NCI-H748 (cell line): ENCODE results near the gene CASP8AP2.
"Not testable (repeated sequence)": the region's sequence is repeated elsewhere in the genome, so short reads cannot be mapped to it uniquely, and the experiment has no call there.

Experiments
- DNase-seq: peaks from one replicate; lab custom pipeline; 2025; ENCODE audit not compliant: unreplicated experiment; lab: John Stamatoyannopoulos, UW

CASP8AP2 gene

DNA sequence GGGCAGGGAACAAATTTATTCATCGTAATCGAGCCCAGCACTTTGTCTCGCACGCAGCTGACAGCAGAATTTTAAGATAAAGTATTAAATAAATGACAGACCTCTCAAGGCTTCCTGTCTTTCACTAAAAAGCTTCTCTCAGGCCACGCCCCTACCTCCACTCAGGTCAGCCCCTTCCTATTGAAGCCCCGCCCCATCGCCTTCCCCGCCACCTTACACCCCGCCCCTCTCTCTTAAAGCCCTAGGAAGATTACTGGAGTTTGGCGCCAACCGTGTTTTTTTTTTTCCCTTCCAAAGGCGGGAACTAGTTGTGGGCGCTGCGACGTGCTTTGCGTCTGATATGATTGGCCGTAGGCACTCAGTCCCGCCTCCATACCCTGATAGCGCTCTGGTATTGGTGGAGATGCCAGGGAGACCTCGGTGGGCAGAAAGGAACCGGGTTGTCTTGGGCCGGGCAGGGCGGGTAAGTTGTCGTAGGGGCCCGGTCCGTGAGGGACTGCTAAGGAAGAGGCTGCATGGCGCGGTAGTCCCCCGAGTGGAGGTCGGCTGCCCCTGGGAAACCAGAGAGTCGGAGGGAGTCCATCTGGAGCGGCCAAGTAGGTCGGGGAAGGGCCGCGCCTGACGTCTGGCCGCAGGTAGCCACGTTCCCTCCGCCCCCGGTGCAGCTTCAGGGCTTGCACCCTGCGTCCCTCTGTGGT is at the start of gene CASP8AP2:
TSS of gene CASP8AP2 (plus strand) at position 409 of the 698 bp plus-strand sequence.
- DNase-seq: peak; percentile 99

DNA sequence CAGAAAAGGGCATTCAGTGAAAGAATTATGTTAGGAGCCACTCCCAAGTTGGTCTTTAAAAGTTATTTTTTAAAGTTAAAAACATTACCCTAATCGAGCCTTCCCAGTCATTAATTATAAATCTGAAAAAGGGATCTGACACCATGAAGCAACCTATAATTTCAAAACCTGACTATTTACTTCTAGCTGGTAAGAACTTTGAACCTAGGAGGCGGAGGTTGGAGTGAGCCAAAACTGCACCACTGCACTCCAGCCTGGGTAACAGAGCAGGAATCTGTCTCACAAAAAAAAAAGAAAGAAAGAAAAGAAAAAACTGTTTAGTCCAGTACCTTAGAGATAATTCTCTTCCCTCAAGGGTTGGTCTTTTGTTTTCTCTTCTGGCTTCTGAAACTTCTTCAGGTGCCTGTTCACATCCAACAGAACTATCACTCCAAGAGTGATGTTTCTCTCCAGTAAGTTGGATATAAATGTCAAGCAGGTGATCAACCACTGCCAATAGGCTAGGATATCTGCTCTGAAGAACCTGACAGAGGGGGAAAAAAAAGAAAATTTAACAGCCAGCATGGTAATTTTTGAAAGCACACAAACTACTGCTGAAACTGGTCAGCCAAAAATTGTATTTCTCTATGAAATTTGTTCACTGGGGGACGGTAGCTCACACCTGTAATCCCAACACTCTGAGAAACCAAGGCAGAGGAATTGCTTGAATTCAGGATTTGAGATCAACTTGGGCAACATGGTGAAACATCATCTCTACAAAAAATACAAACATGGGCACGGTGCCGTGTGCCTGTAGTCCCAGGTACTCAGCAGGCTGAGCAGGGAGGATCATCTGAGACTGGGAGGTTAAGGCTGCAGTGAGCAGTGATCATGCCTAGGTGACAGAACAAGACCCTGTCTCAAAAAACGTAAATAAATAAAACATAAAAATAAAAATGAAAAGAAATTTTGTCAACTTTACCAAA is 48.3 kb upstream of the CASP8AP2 start:
- no peak for DNase-seq

DNA sequence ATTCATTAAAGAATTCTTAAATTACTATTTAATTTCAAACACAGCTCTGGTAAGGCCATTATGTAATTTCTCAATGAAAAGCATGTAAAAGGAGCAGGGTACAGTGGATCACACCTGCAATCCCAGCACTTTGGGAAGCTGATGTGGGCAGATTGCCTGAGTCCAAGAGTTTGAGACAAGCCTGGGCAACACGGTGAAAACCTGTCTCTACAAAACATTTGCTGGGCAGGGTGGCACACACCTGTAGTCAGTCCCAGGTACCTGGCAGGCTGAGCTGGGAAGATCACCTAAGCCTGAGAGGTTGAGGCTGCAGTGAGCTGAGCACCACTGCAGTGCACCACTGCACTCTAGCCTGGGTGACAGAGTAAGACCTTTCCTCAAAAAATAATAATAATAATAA is 47.5 kb upstream of the CASP8AP2 start:
- DNase-seq: no peak

DNA sequence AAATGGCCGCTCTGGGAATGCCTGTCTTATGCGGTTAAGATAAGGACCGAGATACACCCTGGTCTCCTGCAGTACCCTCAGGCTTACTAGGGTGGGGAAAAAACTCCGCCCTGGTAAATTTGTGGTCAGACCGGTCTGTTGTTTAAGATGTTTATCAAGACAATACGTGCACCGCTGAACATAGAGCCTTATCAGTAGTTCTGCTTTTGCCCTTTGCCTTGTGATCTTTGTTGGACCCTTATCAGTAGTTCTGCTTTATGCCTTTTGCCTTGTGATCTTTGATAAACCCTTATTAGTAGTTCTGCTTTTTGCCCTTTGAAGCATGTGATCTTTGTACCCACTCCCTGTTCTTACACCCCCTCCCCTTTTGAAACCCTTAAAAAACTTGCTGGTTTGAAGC is 46.4 kb upstream of the CASP8AP2 start:
- not testable (repeated sequence) for DNase-seq

DNA sequence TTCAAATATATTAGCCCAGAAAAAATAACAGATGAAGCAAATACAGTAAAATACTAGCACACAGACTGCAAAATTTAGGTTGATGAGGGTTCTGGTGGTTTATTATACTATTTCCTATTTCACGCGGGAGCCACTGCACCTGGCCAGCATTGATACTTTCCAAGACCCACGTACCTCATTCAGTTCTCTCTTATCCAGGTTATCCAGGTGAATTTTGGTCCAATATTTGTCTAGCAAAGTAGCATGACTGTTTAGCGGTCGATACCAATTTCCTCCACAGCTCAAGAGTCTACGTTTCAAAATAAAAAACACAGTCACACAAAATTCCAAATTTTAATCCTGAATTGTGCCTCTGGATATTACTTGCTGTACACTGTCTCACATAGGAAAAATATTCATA is 44.8 kb upstream of the CASP8AP2 start:
- DNase-seq: no peak

DNA sequence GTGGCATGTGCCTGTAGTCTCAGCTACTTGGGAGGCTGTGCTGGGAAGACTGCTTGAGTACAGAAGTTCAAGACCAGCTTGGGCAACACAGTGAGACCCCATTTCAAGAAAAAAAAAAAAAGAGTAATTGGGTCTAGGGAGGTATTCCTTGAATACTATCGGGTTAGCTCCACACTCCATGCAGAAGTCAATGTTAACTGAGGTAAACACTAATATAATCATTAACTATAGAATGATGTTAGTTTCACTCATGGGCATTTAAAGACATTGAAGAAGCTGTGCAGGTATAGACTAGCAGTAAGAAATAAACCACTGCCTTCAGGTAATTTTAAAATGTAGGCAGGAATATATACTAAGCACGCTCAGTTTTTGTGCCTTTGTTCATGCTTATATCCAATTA is 42.7 kb upstream of the CASP8AP2 start:
- DNase-seq: no peak

DNA sequence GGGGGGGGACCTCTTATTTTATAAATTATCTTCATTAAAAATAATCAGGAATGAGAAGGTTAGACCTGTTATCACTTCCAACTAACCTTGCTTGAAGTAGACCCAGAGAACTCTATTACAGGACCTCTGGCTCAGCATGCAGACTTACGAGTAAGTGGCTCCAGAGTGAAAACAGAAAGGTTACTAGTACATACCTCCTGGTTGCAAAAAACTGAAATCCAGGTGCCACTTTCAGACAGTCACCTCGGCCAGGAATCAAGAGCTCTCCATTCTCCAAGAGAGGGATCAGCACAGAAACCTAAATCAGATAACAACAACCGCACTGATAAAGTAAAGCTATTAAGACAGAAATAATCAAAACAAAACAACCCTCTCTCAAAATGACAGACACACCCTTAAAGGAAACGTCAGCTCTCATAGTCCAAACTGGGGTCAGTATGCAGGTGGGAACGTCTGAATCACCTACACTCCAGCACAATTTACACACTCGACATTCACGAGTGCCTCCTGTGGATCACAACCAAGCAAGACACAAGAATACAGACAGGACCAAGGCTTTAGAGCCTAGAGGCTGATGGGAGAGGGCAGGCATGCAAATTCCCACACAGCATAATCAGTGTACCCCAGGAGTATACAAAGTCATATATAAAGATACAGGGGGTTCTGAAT is 41.9 kb upstream of the CASP8AP2 start:
- no peak for DNase-seq

DNA sequence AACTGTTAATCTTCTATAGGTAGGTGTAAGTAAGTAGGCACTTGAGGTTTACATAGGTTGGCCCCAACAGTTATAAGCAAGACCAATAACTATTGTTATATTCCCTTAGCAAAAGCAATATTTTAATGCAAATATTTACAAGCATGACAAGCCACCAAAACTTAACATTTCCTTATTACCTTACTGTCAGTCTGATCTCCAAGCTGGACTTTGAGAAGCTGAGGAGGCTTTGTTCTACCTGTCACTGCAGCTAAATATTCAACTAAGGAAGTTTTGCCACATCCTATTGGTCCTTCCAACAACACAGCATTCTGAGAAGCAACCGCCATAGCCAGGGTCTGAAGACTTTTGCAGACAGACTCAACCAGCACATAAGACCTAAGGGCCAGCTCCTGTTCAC is 39.7 kb upstream of the CASP8AP2 start:
- DNase-seq: no peak

DNA sequence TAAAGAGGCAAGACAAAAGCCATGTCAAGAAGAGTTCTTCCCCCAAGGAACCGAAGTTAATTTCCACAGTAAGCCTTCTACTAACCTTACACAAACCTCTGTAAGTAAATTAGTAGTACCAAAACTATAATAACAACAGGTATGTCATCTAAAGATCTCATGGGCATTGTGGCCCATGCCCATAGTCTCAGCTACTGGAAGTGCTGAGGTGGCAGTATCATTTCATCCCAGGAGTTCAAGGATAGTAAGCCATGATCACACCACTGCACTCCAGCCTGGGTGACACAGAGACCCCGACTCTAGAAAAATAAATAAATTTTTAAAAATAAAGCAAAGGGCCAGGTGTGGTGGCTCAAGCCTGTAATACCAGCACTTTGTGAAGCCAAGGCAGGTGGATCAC is 39.3 kb upstream of the CASP8AP2 start:
- DNase-seq: no peak

DNA sequence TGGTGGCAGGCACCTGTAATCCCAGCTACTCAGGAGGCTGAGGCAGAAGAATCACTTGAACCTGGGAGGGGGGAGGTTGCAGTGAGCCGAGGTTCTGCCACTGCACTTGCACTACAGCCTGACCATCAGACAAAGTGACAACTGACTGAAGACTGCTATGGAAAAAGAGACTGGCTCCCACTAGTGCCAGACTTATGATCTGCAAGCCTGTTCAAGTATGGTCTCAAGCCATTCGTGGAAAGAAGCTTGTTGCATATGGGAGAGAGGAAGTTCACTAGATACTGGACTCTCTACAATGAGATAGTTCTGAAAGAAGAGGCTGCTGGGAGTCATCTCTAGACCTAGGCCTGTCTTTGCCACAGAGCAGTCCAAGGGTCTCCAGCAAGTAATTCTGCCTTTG is 36.8 kb upstream of the CASP8AP2 start:
- peak; percentile 36 for DNase-seq

DNA sequence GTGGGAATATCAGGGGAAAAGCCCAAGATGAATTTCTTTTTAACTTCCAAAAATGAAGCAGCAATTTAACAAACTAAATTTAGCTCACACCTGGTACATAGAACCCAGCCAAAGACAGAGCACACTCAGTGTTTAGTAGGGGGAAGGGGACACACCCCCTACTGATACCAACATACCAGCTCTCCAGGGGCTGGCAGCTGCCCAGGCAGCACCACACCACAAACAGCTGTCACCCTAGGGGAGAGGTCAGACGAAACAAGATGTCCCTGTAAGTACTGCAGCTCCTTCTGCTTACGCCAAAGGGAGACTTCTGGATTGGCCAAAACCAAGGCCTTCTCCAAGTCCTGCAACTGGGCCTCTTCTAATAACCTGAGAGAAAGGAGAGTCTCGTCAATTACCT is 36.1 kb upstream of the CASP8AP2 start:
- DNase-seq: no peak

DNA sequence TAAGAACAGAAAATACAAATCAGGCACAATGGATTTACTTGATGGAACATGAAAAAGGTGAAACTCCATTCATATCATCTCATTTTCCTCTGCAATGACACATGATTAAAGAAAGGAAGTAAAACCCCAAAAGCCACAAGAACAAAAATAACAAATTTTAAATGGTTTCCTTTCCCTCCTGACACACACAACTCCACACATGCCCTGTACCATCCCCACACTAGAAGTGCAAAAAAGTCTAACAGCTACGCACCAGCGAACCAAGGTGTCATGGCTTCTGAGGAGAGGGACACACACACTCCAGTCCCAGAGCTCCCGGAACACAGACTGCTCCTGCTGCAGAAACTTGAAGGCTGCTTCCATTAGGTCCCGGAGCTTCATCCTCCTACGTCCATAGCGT is 35.4 kb upstream of the CASP8AP2 start:
- no peak for DNase-seq

DNA sequence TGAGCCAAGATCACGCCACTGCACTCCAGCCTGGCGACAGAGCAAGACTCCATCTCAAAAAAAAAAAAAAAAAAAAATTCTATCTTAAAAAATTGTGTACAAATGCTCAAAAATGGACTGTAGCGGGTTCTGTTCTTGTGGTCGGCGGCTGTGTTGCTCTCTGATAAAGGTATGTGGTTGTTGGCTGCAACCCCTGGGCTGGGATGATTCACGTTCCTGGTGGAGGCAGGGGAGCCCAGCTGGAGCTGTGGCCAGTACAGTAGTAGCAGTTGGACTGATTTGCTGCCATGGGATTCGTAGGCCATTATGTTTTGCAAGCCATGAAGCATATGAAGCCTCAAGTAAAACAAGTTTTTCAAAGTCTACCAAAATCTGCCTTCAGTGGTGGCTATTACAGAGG is 32.4 kb upstream of the CASP8AP2 start:
- DNase-seq: no peak

DNA sequence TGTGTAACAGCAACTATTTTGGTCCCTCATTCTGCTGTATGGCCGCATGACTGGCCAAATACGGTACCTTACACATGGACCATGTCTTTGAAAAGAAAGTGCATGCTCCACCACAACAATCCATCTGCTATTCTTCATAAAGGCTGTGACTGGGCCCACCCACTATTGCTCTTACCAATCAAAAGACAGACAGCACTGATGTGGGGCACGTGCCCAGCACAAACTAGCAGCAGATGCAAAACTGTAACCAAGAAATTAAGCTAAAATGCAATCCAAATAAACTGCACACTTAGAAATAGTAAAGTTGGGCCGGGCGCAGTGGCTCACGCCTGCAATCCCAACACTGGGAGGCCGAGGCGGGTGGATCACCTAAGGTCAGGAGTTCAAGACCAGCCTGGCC is 30.6 kb upstream of the CASP8AP2 start:
- no peak for DNase-seq

DNA sequence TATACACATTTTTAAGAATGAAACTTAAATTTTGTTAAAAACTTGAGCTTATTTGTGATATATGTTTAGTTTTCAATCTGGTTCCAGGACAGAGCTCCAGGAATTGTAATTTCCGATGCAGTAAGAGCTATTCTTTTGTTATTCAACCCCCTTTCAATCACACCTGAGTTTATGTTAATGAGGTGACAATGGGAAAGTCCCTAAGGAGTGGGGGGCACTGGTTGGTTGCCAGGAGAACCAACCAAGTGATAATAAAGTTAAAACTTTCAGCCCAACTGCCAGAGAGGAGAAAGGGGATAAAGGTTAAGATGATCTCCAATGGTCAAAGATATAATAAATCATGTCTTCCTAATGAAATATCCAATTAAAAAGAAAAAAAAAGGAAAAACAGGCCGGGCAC is 29.9 kb upstream of the CASP8AP2 start:
- DNase-seq: no peak

DNA sequence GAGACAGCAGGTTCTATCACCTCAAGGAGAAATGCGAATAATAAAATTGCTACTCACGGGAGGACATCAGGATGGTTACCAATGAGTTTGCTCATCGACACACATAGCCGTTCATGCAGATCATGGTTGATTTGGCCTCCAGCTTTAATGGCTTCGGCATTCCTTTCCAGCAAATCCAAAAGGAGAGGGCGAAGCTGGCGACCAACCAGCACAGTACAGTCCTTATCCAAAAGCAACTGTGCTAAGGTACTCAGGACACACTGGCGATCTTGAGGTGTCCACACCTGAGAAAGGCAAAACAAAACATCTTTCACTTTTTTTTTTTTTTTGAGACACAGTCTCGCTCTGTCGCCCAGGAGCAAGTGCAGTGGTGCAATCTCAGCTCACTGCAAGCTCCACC is 26.4 kb upstream of the CASP8AP2 start:
- DNase-seq: no peak

DNA sequence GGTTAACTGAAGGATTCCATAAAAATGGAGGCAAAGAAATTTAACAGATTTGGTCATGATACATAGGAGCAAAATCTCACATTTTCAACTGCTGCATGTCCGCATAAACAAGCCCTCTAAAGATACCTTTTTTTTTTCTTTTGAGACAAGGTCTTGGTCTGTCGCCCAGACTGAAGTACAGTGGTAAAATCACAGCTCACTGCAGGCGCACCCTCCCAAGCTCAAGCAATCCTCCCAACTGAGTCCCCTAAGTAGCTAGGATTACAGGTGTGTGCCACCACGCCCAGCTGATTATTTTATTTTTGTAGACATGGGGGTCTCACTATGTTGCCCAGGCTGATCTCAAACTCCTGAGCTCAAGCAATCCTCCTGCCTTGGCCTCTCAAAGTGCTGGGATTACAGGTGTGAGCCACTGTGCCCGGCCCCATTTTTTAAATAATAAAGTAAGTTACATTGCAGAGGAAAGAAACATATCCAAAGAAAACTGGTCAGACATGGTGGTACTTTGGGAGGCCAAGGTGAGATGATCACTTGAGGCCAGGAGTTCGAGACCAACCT is 23.8 kb upstream of the CASP8AP2 start:
- no peak for DNase-seq

DNA sequence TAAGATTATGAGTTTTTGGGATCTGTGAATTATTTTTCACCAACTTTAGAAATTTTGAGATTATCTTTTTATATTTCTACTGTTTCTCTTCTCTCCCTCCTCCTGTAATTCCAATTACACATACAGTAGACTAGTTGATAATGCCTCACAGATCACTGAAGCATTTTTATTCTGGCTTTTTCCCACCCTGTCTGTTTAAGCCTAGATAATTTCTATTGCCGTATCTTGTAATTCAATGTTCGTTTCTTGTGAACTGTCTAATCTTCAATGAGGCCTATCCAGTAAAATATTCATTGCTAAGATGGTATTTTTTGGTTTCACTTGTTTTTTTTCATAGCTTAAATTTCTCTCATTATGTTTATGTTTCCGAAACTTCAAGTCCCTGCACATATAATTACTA is 22.1 kb upstream of the CASP8AP2 start:
- no peak for DNase-seq

DNA sequence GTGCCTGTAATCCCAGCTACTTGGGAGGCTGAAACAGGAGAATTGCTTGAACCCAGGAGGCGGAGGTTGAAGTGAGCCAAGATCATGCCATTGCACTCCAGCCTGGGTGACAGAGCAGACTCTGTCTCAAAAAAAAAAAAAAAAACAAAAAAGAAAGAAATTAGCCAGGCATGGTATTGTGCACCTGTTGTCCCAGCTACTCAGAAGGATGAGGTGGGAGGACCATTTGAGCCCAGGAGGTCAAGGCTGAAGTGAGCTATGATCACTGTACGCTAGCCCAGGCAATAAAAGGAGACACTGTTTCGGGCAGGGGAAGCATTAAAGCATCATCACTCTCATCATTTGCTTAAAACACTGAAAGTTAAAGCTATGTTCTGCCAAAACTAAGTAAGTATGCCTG is 16.3 kb upstream of the CASP8AP2 start:
- DNase-seq: not testable (repeated sequence)

DNA sequence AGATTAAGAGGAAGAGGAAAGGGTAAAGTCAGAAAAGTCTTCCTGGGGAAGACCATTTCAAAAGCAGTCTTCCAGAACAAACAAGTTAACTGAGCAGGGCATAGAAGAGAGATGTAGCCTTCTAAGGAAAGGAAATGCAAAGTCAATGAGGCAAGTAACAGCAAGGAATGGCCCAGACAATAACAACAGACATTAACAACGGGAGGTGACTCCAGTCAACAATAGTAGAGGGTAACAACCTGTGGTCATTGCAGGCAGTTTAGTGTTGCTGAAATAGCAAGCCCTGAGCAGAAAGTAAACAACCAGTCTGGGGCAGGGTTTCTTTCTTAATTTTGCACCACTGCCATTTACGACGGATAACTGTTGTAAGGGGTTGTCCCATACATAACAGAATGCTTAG is 12.2 kb upstream of the CASP8AP2 start:
- no peak for DNase-seq

DNA sequence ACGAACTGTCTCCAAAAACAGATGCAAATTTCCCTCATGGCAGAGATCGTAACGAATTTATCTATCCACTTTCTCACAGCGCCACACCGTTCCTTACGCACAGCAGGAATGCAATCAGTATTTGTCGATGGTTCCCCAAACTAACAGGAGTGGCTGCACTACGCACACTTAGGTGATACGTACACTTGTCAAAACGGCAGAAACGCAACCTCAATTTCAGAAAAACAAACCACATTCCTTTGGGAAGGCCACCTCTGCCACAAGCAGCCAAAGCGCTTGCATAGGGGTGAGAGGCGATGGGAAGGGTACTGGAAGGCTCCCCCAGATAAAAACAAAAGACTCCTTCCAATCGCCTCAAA is 10.7 kb upstream of the CASP8AP2 start:
- DNase-seq: peak; percentile 50
